Gastrocnemius medialis (tissue), 4 donors: ENCODE data around the gene SON.

Experiments used
- POLR2A ChIP-seq, 2 donors: fragments of 450-650 bp; IDR thresholded peaks; one replicate each; pipeline ENCODE4 v1.6.1; 2017; ENCODE audit warnings: antibody characterized with exemption in 2 of 2, mild to moderate bottlenecking in 2 of 2, moderate library complexity in 2 of 2
- TF ChIP-seq, protein P1 (sequence below), 5 experiments: fragments of 450-650 bp in 3 of 5; fragments of 200-600 bp in 2 of 5; sonication (generic) in 2 of 5; IDR thresholded peaks in 4 of 5; conservative IDR thresholded peaks in 1 of 5; 1 replicate in 4 of 5; 2 replicates in 1 of 5; pipeline ENCODE4 v1.5.1; 2016 to 2019; ENCODE audit warnings: antibody characterized with exemption in 5 of 5, mild to moderate bottlenecking in 3 of 5, moderate library complexity in 3 of 5

DNA sequence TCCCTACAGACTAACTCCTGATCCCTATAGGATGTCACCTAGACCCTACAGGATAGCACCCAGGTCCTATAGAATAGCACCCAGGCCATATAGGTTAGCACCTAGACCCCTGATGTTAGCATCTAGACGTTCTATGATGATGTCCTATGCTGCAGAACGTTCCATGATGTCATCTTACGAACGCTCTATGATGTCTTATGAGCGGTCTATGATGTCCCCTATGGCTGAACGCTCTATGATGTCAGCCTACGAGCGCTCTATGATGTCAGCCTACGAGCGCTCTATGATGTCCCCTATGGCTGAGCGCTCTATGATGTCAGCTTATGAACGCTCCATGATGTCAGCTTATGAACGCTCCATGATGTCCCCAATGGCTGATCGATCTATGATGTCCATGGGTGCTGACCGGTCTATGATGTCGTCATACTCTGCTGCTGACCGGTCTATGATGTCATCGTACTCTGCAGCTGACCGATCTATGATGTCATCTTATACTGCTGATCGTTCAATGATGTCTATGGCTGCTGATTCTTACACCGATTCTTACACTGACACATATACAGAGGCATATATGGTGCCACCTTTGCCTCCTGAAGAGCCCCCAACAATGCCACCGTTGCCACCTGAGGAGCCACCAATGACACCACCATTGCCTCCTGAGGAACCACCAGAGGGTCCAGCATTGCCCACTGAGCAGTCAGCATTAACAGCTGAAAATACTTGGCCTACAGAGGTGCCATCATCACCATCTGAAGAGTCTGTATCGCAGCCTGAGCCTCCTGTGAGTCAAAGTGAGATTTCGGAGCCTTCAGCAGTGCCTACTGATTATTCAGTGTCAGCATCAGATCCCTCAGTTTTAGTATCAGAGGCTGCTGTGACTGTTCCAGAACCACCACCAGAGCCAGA, 9.5 kb downstream of the SON start:
- no peak for TF ChIP-seq POLR2A (IDR thresholded peaks at IDR 0.05)
- TF ChIP-seq, protein P1, sequence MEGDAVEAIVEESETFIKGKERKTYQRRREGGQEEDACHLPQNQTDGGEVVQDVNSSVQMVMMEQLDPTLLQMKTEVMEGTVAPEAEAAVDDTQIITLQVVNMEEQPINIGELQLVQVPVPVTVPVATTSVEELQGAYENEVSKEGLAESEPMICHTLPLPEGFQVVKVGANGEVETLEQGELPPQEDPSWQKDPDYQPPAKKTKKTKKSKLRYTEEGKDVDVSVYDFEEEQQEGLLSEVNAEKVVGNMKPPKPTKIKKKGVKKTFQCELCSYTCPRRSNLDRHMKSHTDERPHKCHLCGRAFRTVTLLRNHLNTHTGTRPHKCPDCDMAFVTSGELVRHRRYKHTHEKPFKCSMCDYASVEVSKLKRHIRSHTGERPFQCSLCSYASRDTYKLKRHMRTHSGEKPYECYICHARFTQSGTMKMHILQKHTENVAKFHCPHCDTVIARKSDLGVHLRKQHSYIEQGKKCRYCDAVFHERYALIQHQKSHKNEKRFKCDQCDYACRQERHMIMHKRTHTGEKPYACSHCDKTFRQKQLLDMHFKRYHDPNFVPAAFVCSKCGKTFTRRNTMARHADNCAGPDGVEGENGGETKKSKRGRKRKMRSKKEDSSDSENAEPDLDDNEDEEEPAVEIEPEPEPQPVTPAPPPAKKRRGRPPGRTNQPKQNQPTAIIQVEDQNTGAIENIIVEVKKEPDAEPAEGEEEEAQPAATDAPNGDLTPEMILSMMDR (IDR thresholded peaks at IDR 0.05 in 4 of 5, conservative IDR thresholded peaks at IDR 0.05 in 1 of 5), result no peak
